GM23338 (cell line): ENCODE measurements around the gene DPT. TPM values are rescaled to one million over a fixed set of nuclear protein-coding genes. Genes with fewer than 3 reads are reported as not detected.

Experiments used
- EZH2 ChIP-seq: fragments of 200-600 bp; sonication (generic); IDR thresholded peaks from one replicate; pipeline ENCODE4 v1.8.0; 2017; ENCODE audit warnings: antibody characterized with exemption, mild to moderate bottlenecking, low read depth; ENCODE audit not compliant: unreplicated experiment
- ZNF114 ChIP-seq: fragments of 250-450 bp; sonication (Bioruptor Pico); IDR thresholded peaks from 2 replicates; pipeline ENCODE4 v1.5.0; 2020; ENCODE audit warnings: mild to moderate bottlenecking, moderate library complexity
- polyA plus RNA-seq: library from polyadenylated mRNA; unstranded; fragments of >200 nt; fragmentation: Nextera tagmentation; extraction: Ambion mirVana; gene quantifications from 2 replicates; pipeline ENCODE4 v1.2.1, GENCODE V29; 2016
- total RNA-seq: library from RNA; depleted of rRNA; stranded (reverse); fragments of >200 nt; shearing (Covaris generic); gene quantifications from 2 replicates; pipeline ENCODE4 v1.2.3, GENCODE V29; 2014
- TF ChIP-seq, protein P1 (sequence below): fragments of 250-450 bp; sonication (Bioruptor Pico); IDR thresholded peaks from 2 replicates; pipeline ENCODE4 v1.5.0; 2020; ENCODE audit warnings: mild to moderate bottlenecking, moderate library complexity
- TF ChIP-seq, protein P2 (sequence below): IDR thresholded peaks from one replicate; pipeline ENCODE4 v1.6.1; 2018; ENCODE audit warnings: antibody characterized with exemption; ENCODE audit not compliant: unreplicated experiment
- TF ChIP-seq, protein P3 (sequence below), 2 experiments: fragments of 200-600 bp in 1 of 2; sonication (generic) in 1 of 2; conservative IDR thresholded peaks; 2 replicates each; pipeline versions ENCODE4 v1.5.1 to v1.6.1; 2016 to 2017; ENCODE audit warnings: antibody characterized with exemption in 2 of 2, low read depth in 2 of 2, mild to moderate bottlenecking in 2 of 2, moderate library complexity in 1 of 2

The DPT gene
- total and polyA plus RNA-seq, 2 experiments from 2014 or later = not detected

DNA sequence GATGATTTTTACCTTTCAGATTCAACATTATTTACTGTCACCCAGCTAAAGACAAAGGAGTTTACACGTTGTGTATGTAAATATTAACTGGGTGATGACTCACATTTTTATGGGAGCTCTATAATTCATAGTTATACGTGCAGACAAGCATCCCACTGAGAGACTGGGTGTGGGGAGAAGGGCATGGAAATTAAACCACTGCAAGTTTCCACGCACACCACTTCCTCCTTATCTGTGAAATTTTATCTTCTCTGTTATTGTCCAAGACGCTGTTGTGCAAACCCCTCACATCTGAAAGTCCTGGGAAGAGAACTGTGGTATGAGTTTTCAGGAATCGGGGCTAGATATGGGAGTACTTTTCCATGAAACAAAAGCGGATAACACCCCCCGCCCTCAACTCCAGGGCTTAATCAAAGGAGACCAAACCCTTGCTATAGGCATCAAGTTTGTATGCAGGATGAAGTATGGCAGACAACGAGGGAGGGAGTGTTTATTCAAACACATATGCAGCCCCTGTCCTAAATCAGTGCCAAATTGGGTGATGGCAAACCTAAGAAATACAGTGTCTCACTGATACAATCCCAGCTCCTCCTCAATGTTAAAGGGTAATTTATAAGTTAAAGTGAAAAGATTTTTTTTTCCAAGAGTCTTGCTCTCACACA, 23.3 kb upstream of the DPT start (continued):
- TF ChIP-seq, protein P1, sequence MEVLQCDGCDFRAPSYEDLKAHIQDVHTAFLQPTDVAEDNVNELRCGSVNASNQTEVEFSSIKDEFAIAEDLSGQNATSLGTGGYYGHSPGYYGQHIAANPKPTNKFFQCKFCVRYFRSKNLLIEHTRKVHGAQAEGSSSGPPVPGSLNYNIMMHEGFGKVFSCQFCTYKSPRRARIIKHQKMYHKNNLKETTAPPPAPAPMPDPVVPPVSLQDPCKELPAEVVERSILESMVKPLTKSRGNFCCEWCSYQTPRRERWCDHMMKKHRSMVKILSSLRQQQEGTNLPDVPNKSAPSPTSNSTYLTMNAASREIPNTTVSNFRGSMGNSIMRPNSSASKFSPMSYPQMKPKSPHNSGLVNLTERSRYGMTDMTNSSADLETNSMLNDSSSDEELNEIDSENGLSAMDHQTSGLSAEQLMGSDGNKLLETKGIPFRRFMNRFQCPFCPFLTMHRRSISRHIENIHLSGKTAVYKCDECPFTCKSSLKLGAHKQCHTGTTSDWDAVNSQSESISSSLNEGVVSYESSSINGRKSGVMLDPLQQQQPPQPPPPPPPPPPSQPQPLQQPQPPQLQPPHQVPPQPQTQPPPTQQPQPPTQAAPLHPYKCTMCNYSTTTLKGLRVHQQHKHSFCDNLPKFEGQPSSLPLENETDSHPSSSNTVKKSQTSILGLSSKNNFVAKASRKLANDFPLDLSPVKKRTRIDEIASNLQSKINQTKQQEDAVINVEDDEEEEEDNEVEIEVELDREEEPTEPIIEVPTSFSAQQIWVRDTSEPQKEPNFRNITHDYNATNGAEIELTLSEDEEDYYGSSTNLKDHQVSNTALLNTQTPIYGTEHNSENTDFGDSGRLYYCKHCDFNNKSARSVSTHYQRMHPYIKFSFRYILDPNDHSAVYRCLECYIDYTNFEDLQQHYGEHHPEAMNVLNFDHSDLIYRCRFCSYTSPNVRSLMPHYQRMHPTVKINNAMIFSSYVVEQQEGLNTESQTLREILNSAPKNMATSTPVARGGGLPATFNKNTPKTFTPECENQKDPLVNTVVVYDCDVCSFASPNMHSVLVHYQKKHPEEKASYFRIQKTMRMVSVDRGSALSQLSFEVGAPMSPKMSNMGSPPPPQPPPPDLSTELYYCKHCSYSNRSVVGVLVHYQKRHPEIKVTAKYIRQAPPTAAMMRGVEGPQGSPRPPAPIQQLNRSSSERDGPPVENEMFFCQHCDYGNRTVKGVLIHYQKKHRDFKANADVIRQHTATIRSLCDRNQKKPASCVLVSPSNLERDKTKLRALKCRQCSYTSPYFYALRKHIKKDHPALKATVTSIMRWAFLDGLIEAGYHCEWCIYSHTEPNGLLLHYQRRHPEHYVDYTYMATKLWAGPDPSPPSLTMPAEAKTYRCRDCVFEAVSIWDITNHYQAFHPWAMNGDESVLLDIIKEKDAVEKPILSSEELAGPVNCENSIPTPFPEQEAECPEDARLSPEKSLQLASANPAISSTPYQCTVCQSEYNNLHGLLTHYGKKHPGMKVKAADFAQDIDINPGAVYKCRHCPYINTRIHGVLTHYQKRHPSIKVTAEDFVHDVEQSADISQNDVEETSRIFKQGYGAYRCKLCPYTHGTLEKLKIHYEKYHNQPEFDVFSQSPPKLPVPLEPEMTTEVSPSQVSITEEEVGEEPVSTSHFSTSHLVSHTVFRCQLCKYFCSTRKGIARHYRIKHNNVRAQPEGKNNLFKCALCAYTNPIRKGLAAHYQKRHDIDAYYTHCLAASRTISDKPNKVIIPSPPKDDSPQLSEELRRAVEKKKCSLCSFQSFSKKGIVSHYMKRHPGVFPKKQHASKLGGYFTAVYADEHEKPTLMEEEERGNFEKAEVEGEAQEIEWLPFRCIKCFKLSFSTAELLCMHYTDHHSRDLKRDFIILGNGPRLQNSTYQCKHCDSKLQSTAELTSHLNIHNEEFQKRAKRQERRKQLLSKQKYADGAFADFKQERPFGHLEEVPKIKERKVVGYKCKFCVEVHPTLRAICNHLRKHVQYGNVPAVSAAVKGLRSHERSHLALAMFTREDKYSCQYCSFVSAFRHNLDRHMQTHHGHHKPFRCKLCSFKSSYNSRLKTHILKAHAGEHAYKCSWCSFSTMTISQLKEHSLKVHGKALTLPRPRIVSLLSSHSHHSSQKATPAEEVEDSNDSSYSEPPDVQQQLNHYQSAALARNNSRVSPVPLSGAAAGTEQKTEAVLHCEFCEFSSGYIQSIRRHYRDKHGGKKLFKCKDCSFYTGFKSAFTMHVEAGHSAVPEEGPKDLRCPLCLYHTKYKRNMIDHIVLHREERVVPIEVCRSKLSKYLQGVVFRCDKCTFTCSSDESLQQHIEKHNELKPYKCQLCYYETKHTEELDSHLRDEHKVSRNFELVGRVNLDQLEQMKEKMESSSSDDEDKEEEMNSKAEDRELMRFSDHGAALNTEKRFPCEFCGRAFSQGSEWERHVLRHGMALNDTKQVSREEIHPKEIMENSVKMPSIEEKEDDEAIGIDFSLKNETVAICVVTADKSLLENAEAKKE (CRISPR knock-in tag) = no peak
- TF ChIP-seq EZH2 (no peak), ZNF114 (no peak)
- TF ChIP-seq, protein P2, sequence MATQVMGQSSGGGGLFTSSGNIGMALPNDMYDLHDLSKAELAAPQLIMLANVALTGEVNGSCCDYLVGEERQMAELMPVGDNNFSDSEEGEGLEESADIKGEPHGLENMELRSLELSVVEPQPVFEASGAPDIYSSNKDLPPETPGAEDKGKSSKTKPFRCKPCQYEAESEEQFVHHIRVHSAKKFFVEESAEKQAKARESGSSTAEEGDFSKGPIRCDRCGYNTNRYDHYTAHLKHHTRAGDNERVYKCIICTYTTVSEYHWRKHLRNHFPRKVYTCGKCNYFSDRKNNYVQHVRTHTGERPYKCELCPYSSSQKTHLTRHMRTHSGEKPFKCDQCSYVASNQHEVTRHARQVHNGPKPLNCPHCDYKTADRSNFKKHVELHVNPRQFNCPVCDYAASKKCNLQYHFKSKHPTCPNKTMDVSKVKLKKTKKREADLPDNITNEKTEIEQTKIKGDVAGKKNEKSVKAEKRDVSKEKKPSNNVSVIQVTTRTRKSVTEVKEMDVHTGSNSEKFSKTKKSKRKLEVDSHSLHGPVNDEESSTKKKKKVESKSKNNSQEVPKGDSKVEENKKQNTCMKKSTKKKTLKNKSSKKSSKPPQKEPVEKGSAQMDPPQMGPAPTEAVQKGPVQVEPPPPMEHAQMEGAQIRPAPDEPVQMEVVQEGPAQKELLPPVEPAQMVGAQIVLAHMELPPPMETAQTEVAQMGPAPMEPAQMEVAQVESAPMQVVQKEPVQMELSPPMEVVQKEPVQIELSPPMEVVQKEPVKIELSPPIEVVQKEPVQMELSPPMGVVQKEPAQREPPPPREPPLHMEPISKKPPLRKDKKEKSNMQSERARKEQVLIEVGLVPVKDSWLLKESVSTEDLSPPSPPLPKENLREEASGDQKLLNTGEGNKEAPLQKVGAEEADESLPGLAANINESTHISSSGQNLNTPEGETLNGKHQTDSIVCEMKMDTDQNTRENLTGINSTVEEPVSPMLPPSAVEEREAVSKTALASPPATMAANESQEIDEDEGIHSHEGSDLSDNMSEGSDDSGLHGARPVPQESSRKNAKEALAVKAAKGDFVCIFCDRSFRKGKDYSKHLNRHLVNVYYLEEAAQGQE = no peak
- TF ChIP-seq, protein P3, sequence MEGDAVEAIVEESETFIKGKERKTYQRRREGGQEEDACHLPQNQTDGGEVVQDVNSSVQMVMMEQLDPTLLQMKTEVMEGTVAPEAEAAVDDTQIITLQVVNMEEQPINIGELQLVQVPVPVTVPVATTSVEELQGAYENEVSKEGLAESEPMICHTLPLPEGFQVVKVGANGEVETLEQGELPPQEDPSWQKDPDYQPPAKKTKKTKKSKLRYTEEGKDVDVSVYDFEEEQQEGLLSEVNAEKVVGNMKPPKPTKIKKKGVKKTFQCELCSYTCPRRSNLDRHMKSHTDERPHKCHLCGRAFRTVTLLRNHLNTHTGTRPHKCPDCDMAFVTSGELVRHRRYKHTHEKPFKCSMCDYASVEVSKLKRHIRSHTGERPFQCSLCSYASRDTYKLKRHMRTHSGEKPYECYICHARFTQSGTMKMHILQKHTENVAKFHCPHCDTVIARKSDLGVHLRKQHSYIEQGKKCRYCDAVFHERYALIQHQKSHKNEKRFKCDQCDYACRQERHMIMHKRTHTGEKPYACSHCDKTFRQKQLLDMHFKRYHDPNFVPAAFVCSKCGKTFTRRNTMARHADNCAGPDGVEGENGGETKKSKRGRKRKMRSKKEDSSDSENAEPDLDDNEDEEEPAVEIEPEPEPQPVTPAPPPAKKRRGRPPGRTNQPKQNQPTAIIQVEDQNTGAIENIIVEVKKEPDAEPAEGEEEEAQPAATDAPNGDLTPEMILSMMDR (conservative IDR thresholded peaks at IDR 0.05; ENCODE audit: low read depth in 2 of 2) = no peak
